Trophoblast cell (in vitro differentiated cells and primary cell): ENCODE data around the gene ZNF483.

Source experiments
- DNase-seq, 2 donors: peaks; one replicate each; pipeline ENCODE4 v3.0.0-alpha.2; 2016
- H2AFZ ChIP-seq: 2 replicates; pipeline ENCODE4 v1.6.1; 2013; ENCODE audit warnings: low read length, moderate library complexity, mild to moderate bottlenecking; ENCODE audit not compliant: insufficient read depth, poor library complexity
- H2AK5ac ChIP-seq: 2 replicates; pipeline ENCODE4 v1.6.1; 2013; ENCODE audit warnings: mild to moderate bottlenecking, low read length
- H2BK120ac ChIP-seq: 2 replicates; pipeline ENCODE4 v1.6.1; 2013; ENCODE audit warnings: low read length, mild to moderate bottlenecking, moderate library complexity; ENCODE audit not compliant: insufficient read depth, poor library complexity
- H2BK12ac ChIP-seq: 2 replicates; pipeline ENCODE4 v1.6.1; 2013; ENCODE audit warnings: mild to moderate bottlenecking, low read length, moderate library complexity
- H2BK5ac ChIP-seq: 2 replicates; pipeline ENCODE4 v1.6.1; 2013; ENCODE audit warnings: low read length, low read depth, moderate library complexity, mild to moderate bottlenecking; ENCODE audit not compliant: poor library complexity
- H3K14ac ChIP-seq: 2 replicates; pipeline ENCODE4 v1.6.1; 2013; ENCODE audit warnings: mild to moderate bottlenecking, low read length
- H3K18ac ChIP-seq: 2 replicates; pipeline ENCODE4 v1.6.1; 2013; ENCODE audit warnings: mild to moderate bottlenecking, low read length
- H3K23ac ChIP-seq: 2 replicates; pipeline ENCODE4 v1.6.1; 2013; ENCODE audit warnings: low read length
- H3K27ac ChIP-seq: 2 replicates; pipeline ENCODE4 v1.5.1; 2013; ENCODE audit warnings: low read depth, mild to moderate bottlenecking, inconsistent platforms, low read length, moderate library complexity
- H3K27me3 ChIP-seq: 2 replicates; pipeline ENCODE4 v1.6.1; 2013; ENCODE audit warnings: inconsistent platforms, mild to moderate bottlenecking, low read length, moderate library complexity; ENCODE audit not compliant: insufficient read depth
- H3K36me3 ChIP-seq, 2 experiments: 1 replicate in 1 of 2; 2 replicates in 1 of 2; pipeline ENCODE4 v1.6.1; 2013; ENCODE audit warnings: low read length in 2 of 2, mild to moderate bottlenecking in 2 of 2, moderate library complexity in 1 of 2; ENCODE audit not compliant: insufficient read depth in 2 of 2, control insufficient read depth in 1 of 2
- H3K4ac ChIP-seq: 2 replicates; pipeline ENCODE4 v1.6.1; 2013; ENCODE audit warnings: low read depth, mild to moderate bottlenecking, low read length, moderate library complexity
- H3K4me1 ChIP-seq, 2 experiments: 1 replicate in 1 of 2; 2 replicates in 1 of 2; pipeline ENCODE4 v1.6.1; 2013; ENCODE audit warnings: low read length in 2 of 2, mild to moderate bottlenecking in 2 of 2, moderate library complexity in 1 of 2; ENCODE audit not compliant: insufficient read depth in 2 of 2, control insufficient read depth in 1 of 2
- H3K4me2 ChIP-seq: 2 replicates; pipeline ENCODE4 v1.6.1; 2013; ENCODE audit warnings: inconsistent platforms, mild to moderate bottlenecking, low read length, moderate library complexity
- H3K4me3 ChIP-seq: 2 replicates; pipeline ENCODE4 v1.5.1; 2013; ENCODE audit warnings: mild to moderate bottlenecking, low read depth, low read length, inconsistent platforms
- H3K79me1 ChIP-seq: one replicate; pipeline ENCODE4 v1.6.1; 2013; ENCODE audit warnings: low read length
- H3K79me2 ChIP-seq: 2 replicates; pipeline ENCODE4 v1.6.1; 2013; ENCODE audit warnings: low read length, mild to moderate bottlenecking; ENCODE audit not compliant: control insufficient read depth, insufficient read depth, poor library complexity
- H3K9ac ChIP-seq: 2 replicates; pipeline ENCODE4 v1.6.1; 2013; ENCODE audit warnings: mild to moderate bottlenecking, low read length
- H3K9me3 ChIP-seq: 2 replicates; pipeline ENCODE4 v1.6.1; 2013; ENCODE audit warnings: low read depth, mild to moderate bottlenecking, control low read depth, inconsistent platforms, low read length; ENCODE audit not compliant: insufficient read depth
- H4K12ac ChIP-seq: 2 replicates; pipeline ENCODE4 v1.6.1; 2013; ENCODE audit warnings: low read depth, mild to moderate bottlenecking, low read length, moderate library complexity
- H4K8ac ChIP-seq: 2 replicates; pipeline ENCODE4 v1.6.1; 2013; ENCODE audit warnings: low read depth, mild to moderate bottlenecking, low read length, moderate library complexity
- H4K91ac ChIP-seq: one replicate; pipeline ENCODE4 v1.6.1; 2013; ENCODE audit warnings: low read depth, mild to moderate bottlenecking, low read length, moderate library complexity
- WGBS: extraction: QIAGEN DNeasy Blood & Tissue Kit; methylation state at CpG from one replicate; pipeline ENCODE4 v1.1.7; 2013; ENCODE audit warnings: missing lambda C conversion rate; ENCODE audit not compliant: insufficient read length, insufficient coverage; ENCODE audit errors: extremely low coverage; 5-methylcytosine and 5-hydroxymethylcytosine counted together

Gene ZNF483

GRCh38 chr9:111482694-111483438 lies 42.1 kb upstream of the ZNF483 start:
- no peaks in the 10 kb centered on the region for H3K36me3 ChIP-seq
- peak overlapping the region; percentile 19 for H4K12ac ChIP-seq
- H3K79me2 ChIP-seq, result peaks cover 25% of the 10 kb centered on the region
- peak overlapping the region; percentile 38 for H2AFZ ChIP-seq
- H3K4me1 ChIP-seq, result peaks cover 0 to 2% of the 10 kb centered on the region in 2 experiments
- H3K27ac ChIP-seq, result peak overlapping the region; percentile 99
- peak overlapping the region; percentile 87 for H3K4me3 ChIP-seq
- H3K18ac ChIP-seq, result peak overlapping the region; percentile 50
- no peak overlapping the region for H2AK5ac ChIP-seq
- H3K27me3 ChIP-seq, result no peaks in the 10 kb centered on the region
- peak overlapping the region; percentile 71 for H4K8ac ChIP-seq
- no peaks in the 10 kb centered on the region for H3K9me3 ChIP-seq
- no CpG with 5 or more reads among the region's 76 CpGs for WGBS
- peak; percentile 53 to 67 for DNase-seq
- H3K79me1 ChIP-seq, result peaks cover 14% of the 10 kb centered on the region
- H3K4ac ChIP-seq, result peak overlapping the region; percentile 35
- peak overlapping the region; percentile 4 for H2BK120ac ChIP-seq
- peak overlapping the region; percentile 97 for H4K91ac ChIP-seq
- no peak overlapping the region for H3K23ac ChIP-seq
- no peak overlapping the region for H2BK12ac ChIP-seq
- H3K4me2 ChIP-seq, result peak overlapping the region; percentile 80
- peak overlapping the region; percentile 96 for H3K9ac ChIP-seq
- H2BK5ac ChIP-seq, result peak overlapping the region; percentile 37
- H3K14ac ChIP-seq, result peak overlapping the region; percentile 25

- peak overlapping the region; percentile 99 for H3K27ac ChIP-seq
- H3K4me3 ChIP-seq, result peak overlapping the region; percentile 87
- no peaks in the 10 kb centered on the region for H3K27me3 ChIP-seq
- peak overlapping the region; percentile 99 for H3K14ac ChIP-seq
- H3K18ac ChIP-seq, result peak overlapping the region; percentile 99
- H3K9me3 ChIP-seq, result no peaks in the 10 kb centered on the region
- peak overlapping the region; percentile 86 for H3K4ac ChIP-seq
- no peak overlapping the region for H2AK5ac ChIP-seq
- H3K4me2 ChIP-seq, result peak overlapping the region; percentile 80
- peak overlapping the region; percentile 97 for H4K91ac ChIP-seq
- no peak overlapping the region for H3K23ac ChIP-seq
- H3K4me1 ChIP-seq, result peaks cover 0 to 2% of the 10 kb centered on the region in 2 experiments
- H3K79me2 ChIP-seq, result peaks cover 21% of the 10 kb centered on the region
- H2AFZ ChIP-seq, result peak overlapping the region; percentile 96
- no peak for DNase-seq
- H3K36me3 ChIP-seq, result no peaks in the 10 kb centered on the region
- peak overlapping the region; percentile 96 for H3K9ac ChIP-seq
- H2BK120ac ChIP-seq, result peak overlapping the region; percentile 93
- no peak overlapping the region for H2BK12ac ChIP-seq
- peaks cover 14% of the 10 kb centered on the region for H3K79me1 ChIP-seq
- peak overlapping the region; percentile 96 for H4K8ac ChIP-seq
- H2BK5ac ChIP-seq, result peak overlapping the region; percentile 97
- WGBS, result no CpG with 5 or more reads among the region's 78 CpGs
- peak overlapping the region; percentile 99 for H4K12ac ChIP-seq
Measured at GRCh38 chr9:111483439-111483857, 41.5 kb upstream of the ZNF483 start.

DNA sequence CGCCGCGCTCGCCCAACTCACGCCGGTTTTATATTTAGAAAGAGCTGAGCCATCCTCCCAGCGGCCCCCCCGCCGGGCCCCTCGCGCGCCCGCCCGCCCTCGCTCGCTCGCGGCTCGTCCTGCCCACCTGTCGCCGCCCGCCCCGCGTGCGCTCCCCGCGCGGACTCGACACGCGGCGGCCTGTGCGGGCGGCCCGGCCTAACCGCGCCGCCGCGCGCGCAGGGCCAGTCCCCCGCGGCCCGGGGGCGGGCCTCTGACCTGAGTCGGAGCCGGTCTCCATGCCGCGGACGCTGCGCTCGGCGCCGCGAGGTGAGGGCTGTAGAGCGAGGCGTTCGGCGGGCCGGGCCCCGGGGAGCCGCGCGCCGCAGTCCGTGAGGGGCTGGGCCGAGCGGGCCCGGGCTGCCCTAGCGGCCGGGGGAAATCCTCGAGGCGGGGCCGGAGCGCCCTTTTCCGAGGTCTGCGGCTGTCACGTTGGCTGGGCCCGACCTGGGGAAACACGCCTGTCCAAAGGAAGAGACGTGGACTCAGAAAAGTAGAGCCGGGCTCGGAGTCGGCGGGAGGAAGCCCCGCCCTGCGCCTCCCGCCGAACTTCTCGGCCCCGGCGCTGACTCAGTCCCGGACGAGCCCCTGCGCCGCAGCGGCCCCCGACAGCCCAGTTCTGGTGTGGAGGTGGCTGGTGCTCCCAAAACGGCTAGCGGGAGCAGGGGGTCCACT lies 41.0 kb upstream of the ZNF483 start, which contains the start of gene ECPAS:
Gene ECPAS, minus strand, starts transcription at position 526 of the 714 bp plus-strand sequence. CDS start 11,465 bp downstream, outside the sequence.
- peak within 1 kb of the TSS; percentile 96 for H2AFZ ChIP-seq
- no peak within 1 kb of the TSS for H2AK5ac ChIP-seq
- peak within 1 kb of the TSS; percentile 96 for H4K8ac ChIP-seq
- no CpG with 5 or more reads among the region's 101 CpGs for WGBS
- peak within 1 kb of the TSS; percentile 99 for H3K18ac ChIP-seq
- no peaks in the 10 kb centered on the region for H3K27me3 ChIP-seq
- peak within 1 kb of the TSS; percentile 96 for H3K9ac ChIP-seq
- H3K79me1 ChIP-seq, result peaks cover 14% of the 10 kb centered on the region
- DNase-seq, result peak; percentile 81 to 85
- H2BK12ac ChIP-seq, result peak within 1 kb of the TSS; percentile 36
- H3K4me1 ChIP-seq, result peaks cover 0 to 2% of the 10 kb centered on the region in 2 experiments
- H3K9me3 ChIP-seq, result no peaks in the 10 kb centered on the region
- peak within 1 kb of the TSS; percentile 93 for H2BK120ac ChIP-seq
- peak within 1 kb of the TSS; percentile 97 for H2BK5ac ChIP-seq
- H3K4me2 ChIP-seq, result peak within 1 kb of the TSS; percentile 80
- no peaks in the 10 kb centered on the region for H3K36me3 ChIP-seq
- peak within 1 kb of the TSS; percentile 97 for H4K91ac ChIP-seq
- peak within 1 kb of the TSS; percentile 87 for H3K4me3 ChIP-seq
- peaks cover 19% of the 10 kb centered on the region for H3K79me2 ChIP-seq
- no peak within 1 kb of the TSS for H3K23ac ChIP-seq
- H3K14ac ChIP-seq, result peak within 1 kb of the TSS; percentile 99
- peak within 1 kb of the TSS; percentile 86 for H3K4ac ChIP-seq
- H4K12ac ChIP-seq, result peak within 1 kb of the TSS; percentile 99
- peak within 1 kb of the TSS; percentile 99 for H3K27ac ChIP-seq

DNA sequence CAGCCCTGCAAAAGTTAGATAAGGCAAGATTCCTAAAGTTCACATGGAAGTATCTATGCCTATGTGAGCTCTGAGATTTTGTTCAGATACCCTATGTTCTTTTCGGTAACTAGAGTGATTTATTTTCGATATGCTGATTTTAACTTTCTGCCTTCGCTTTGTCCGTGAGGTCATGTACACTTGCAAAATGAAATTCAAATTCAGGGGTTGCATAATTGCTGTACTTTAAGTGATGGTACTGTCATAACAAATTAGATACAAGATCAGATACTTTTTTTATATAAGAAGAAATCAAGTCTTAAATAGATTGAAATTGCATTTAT lies 40.4 kb upstream of the ZNF483 start:
- no peak overlapping the region for H3K23ac ChIP-seq
- peak overlapping the region; percentile 99 for H3K18ac ChIP-seq
- peak overlapping the region; percentile 99 for H4K12ac ChIP-seq
- H3K9ac ChIP-seq, result peak overlapping the region; percentile 51
- peak overlapping the region; percentile 92 for H2BK5ac ChIP-seq
- peaks cover 0 to 2% of the 10 kb centered on the region in 2 experiments for H3K4me1 ChIP-seq
- WGBS, result no CpG with 5 or more reads among the region's 4 CpGs
- no peak overlapping the region for H2AK5ac ChIP-seq
- peak overlapping the region; percentile 96 for H4K8ac ChIP-seq
- peaks cover 14% of the 10 kb centered on the region for H3K79me1 ChIP-seq
- H3K36me3 ChIP-seq, result no peaks in the 10 kb centered on the region
- peak overlapping the region; percentile 89 for H2AFZ ChIP-seq
- H3K14ac ChIP-seq, result peak overlapping the region; percentile 99
- no peak overlapping the region for H2BK12ac ChIP-seq
- peak overlapping the region; percentile 79 for H2BK120ac ChIP-seq
- no peak overlapping the region for H3K4ac ChIP-seq
- H3K79me2 ChIP-seq, result peaks cover 17% of the 10 kb centered on the region
- DNase-seq, result peak in 1 of 2 donors; percentile 57
- peak overlapping the region; percentile 87 for H3K4me3 ChIP-seq
- H4K91ac ChIP-seq, result peak overlapping the region; percentile 97
- H3K27ac ChIP-seq, result peak overlapping the region; percentile 99
- no peaks in the 10 kb centered on the region for H3K27me3 ChIP-seq
- H3K9me3 ChIP-seq, result no peaks in the 10 kb centered on the region
- H3K4me2 ChIP-seq, result peak overlapping the region; percentile 80
